NB4 (cell line): ENCODE results near the gene AKT1.

Experiments used
- DNase-seq: peaks from one replicate; pipeline ENCODE4 v3.0.0; 2010; ENCODE audit warnings: low read depth
- H3K4me3 ChIP-seq: one replicate; pipeline ENCODE4 v1.5.1; 2011; ENCODE audit warnings: mild to moderate bottlenecking, low read depth, low read length, moderate library complexity
- MAX ChIP-seq: IDR thresholded peaks from 2 replicates; pipeline ENCODE4 v1.6.1; 2011; ENCODE audit warnings: low read depth, low read length
- MYC ChIP-seq: IDR thresholded peaks from 2 replicates; pipeline ENCODE4 v1.6.1; 2011; ENCODE audit warnings: low read depth, low read length
- POLR2A ChIP-seq: IDR thresholded peaks from 2 replicates; pipeline ENCODE4 v1.6.1; 2011; ENCODE audit warnings: mild to moderate bottlenecking; ENCODE audit not compliant: insufficient read length; ENCODE audit errors: extremely low read depth
- TF ChIP-seq, protein P1 (sequence below): IDR thresholded peaks from one replicate; pipeline ENCODE4 v1.5.1; 2012; ENCODE audit warnings: low read depth, low read length

The AKT1 gene

GRCh38 chr14:104783484-104784217 is 11.9 kb downstream of the AKT1 start:
- no peak overlapping the region for H3K4me3 ChIP-seq
- DNase-seq, result no peak
- TF ChIP-seq POLR2A (no peak), MYC (no peak), MAX (no peak)
- TF ChIP-seq, protein P1, sequence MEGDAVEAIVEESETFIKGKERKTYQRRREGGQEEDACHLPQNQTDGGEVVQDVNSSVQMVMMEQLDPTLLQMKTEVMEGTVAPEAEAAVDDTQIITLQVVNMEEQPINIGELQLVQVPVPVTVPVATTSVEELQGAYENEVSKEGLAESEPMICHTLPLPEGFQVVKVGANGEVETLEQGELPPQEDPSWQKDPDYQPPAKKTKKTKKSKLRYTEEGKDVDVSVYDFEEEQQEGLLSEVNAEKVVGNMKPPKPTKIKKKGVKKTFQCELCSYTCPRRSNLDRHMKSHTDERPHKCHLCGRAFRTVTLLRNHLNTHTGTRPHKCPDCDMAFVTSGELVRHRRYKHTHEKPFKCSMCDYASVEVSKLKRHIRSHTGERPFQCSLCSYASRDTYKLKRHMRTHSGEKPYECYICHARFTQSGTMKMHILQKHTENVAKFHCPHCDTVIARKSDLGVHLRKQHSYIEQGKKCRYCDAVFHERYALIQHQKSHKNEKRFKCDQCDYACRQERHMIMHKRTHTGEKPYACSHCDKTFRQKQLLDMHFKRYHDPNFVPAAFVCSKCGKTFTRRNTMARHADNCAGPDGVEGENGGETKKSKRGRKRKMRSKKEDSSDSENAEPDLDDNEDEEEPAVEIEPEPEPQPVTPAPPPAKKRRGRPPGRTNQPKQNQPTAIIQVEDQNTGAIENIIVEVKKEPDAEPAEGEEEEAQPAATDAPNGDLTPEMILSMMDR, result no peak

DNA sequence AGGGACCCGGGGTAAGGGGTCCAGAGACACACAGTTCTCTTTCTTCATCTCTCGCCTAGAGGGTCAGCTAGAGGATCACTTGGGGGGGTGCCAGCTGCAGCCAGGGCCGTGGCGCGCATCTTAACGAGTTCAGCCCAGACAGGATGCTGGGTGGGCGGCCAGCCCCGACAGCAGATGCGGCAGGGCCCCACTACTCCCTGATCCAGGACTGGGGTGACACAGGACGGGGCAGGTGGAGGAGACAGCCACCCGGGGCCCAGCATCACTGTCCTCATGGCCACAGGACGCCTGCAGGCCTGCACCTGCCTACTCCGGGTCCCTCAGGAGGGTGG is 12.8 kb downstream of the AKT1 start:
- H3K4me3 ChIP-seq, result no peak overlapping the region
- no peak for DNase-seq

DNA sequence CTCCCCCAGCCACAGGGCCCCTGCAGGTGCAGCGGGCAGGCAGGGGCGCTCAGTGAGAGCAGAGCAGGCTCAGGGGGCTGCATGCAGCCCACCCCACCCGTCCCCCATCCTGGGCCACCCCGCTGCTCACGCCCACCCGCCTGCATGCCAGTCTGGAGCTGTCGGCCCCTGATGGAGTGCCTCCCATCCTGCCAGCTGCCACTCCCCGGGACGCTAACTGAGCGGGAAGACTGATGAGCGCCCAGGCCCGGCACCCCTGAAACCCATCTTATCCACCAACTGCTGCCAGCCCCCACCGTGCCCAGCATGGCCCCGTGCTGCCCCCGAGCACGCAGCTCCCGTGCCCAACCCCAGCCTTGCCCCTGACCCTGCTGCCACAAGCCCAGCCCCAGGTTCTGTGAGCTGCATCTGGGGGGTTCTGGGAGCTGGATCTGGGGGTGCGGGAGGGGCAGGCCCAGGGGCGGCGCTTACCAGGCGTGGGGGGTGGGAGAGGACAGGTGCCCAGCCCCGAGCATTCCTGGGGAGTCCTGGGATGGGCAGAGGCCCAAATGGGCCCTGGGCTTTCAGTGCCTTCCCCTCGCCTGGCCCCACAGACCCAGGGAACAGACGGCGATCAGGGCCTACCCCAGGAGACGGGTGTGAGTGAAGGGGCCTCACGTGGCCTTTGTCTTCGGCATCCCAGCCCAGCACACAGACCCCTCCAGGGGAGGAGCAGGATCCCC is 13.3 kb downstream of the AKT1 start:
- no peak for DNase-seq
- TF ChIP-seq POLR2A (no peak), MYC (no peak), MAX (no peak)
- TF ChIP-seq, protein P1, result no peak
- no peak overlapping the region for H3K4me3 ChIP-seq

More for the DNA sequence above, 12.8 kb downstream of the AKT1 start:
- TF ChIP-seq MYC, result no peak
- no peak for TF ChIP-seq POLR2A
- no peak for TF ChIP-seq MAX
- TF ChIP-seq, protein P1, result no peak

DNA sequence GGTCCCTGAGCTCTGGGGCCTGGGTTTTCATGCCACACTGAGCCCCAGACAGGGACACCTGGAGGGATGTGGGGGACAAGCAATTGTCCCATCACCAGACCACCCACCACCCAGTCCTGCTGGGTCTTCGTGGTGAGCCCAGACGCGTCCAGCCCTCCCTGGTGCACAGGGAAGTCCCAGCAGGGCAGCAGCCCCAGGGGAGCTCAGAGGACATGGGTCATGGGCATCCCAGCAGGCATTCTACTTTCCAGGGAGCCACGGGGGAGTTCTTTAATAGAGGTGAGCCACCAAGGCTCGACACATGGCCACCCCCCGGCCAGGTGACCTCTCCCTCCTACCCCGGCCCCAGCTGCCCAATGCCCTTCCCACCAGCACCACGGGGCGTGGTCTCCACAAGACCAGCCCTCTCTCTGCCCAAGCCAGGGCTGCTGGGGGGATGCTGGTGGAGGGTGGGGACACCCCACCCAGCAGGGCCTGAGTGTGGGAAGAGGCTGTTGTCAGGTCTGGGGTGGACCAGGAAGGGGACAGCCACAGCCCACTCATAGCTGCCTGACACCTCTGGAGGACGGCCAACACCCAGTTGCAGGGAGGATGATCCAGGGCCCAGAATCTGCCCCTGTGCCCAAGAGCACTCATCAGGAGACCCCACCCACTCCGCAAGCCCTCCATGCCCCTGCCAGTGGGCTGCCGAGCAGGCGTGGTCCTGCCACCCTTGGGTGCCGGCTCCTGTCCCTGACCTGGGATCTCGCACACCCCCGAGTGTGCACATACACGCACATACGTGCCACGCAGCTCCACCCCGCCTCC is 14.1 kb downstream of the AKT1 start:
- TF ChIP-seq, protein P1, result no peak
- TF ChIP-seq MYC, result no peak
- TF ChIP-seq MAX, result no peak
- no peak for TF ChIP-seq POLR2A
- H3K4me3 ChIP-seq, result no peak overlapping the region
- DNase-seq, result no peak

DNA sequence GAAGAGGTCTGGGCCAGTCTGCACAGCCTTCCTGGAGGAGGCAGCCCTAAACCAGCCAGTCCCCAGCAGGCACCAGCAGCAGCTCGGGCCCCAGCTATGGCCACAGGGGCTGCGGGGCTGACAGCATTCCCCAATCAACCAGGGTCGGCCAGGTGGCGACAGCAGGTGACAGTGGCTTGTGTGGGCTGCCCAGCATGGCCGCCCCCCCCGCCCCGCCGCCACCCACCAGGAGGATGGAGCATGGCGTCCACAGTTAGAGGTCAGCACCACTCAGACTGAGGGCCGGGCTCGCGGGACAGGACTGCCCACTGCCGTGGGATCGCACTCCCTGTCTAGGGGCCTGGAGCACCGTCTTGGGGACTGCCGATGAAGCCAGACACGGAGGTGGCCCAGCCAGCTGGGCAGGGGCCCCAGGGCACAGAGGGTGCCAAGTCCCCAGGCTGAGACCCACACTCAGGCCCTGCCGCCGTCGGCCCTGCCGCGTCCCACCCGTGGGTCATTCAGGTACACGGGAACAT is 15.0 kb downstream of the AKT1 start:
- TF ChIP-seq MYC (no peak), MAX (no peak), POLR2A (no peak)
- TF ChIP-seq, protein P1, result no peak
- DNase-seq, result no peak

More for the DNA sequence above, 15.0 kb downstream of the AKT1 start:
- no peak overlapping the region for H3K4me3 ChIP-seq
